ENCODE results near the gene ARHGEF9. TPM values are rescaled to one million over a fixed set of nuclear protein-coding genes. Genes with fewer than 3 reads are reported as not detected.

ARHGEF9 gene
- 7.2 and 7.5 TPM in 2 replicates for total RNA-seq

DNA sequence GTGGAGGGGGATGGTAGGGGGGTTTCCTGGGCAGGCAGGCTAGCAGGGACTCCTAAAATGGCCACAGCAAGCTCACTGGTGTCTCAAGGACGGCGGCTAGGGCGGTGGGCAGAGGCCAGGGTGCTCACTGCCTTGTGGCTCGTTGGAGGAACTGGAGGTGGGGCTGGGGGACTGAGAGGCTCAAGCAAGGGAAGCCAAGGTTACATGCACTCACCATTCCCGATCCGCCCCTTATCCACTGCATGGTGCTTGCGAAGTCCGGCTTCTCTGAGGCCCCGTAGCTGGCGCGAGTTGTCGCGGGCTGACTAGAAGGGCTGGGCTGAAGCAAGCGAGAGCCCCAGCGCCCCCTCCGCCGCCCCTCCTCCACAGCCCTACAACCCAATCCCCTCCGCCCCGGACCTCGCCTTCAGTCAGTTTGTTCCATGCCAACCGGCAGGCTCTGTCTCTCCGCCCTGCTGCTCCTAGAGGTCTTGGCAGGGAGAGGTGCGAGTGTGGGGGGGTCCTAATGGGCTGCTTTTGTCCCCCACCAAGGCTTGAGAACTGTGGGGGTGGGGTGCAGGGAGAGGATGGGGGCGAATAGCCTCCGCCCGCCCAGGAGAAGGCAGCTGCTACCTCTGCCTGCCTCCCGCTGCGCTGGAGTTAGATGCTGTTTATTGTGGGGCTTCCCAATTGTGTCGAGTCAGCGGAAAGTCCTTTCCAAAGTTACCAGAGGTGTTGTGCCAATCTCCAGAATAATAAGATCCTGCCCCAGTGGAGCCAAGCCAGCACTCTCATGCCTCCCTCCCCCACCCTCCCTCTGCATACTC, at the start of gene ARHGEF9:
Gene ARHGEF9 (minus strand): TSS at position 313 of the 806 bp plus-strand sequence. CDS start 69 bp downstream, at position 244.

Data from tracheal epithelial cell (primary cell).